ENCODE results near the gene NHERF2. TPM values are rescaled to one million over a fixed set of nuclear protein-coding genes. Genes with fewer than 3 reads are reported as not detected.

The NHERF2 gene
- total and polyA plus RNA-seq, 3 donors from 2014 or later: 50.6 to 59.9 (median 54.1) TPM

DNA sequence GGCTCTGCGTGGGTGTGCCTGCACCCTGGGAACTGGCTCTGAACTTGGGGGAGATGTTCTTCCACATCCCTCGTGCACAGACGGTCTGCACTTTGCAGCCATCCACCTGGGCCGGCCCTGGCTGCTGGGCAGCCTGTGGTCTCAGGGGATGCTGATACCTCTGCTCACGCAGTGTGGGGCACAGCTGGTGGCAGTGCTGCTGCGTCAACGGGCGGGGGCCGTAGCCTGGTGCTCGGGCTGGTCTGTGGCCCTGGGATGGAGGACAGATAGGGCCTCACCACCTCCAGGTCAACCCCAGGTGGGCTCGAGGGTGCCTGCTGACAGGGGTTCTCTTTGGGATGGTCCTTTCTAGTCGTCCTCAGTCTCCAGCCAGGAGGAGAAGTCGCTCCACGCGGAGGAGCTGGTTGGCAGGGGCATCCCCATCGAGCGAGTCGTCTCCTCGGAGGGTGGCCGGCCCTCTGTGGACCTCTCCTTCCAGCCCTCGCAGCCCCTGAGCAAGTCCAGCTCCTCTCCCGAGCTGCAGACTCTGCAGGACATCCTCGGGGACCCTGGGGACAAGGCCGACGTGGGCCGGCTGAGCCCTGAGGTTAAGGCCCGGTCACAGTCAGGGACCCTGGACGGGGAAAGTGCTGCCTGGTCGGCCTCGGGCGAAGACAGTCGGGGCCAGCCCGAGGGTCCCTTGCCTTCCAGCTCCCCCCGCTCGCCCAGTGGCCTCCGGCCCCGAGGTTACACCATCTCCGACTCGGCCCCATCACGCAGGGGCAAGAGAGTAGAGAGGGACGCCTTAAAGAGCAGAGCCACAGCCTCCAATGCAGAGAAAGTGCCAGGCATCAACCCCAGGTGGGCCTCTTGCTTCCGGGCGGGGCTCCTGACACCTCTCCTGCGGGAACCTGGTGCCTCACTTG lies 57.4 kb downstream of the NHERF2 start:
- TF ChIP-seq POLR2A (IDR thresholded peaks at IDR 0.05) (no peak), CTCF (IDR thresholded peaks at IDR 0.05) (no peak)
- Histone ChIP-seq H3K9me3 (no peaks in the 10 kb centered on the region), H3K27ac (no peak overlapping the region), H3K27me3 (no peaks in the 10 kb centered on the region), H3K4me1 (peaks cover 12% of the 10 kb centered on the region), H3K4me3 (no peak overlapping the region), H3K36me3 (ENCODE audit: low read depth, missing control alignments) (no peaks in the 10 kb centered on the region)
- intact Hi-C loops (cut with DNase I; ENCODE audit: low total_unique reads): loop anchor here (10.0 kb wide), 1 partner anchor 59 kb away; the partner anchor contains the start of gene NHERF2
- no peak for DNase-seq
- 89 to 91% methylated on average over 13 to 43 of the region's 44 CpGs for WGBS, 2 donors

GRCh38 chr16:2084895-2085625 lies 58.4 kb downstream of the NHERF2 start:
- intact Hi-C loops (cut with DNase I; ENCODE audit: low total_unique reads): loop anchor here (10.0 kb wide), 1 partner anchor 60 kb away; the partner anchor contains the start of gene NHERF2
- no peak for TF ChIP-seq POLR2A (IDR thresholded peaks at IDR 0.05)
- no peak for TF ChIP-seq CTCF (IDR thresholded peaks at IDR 0.05)
- Histone ChIP-seq H3K27ac (no peak overlapping the region), H3K9me3 (no peaks in the 10 kb centered on the region), H3K4me1 (peaks cover 12% of the 10 kb centered on the region), H3K27me3 (no peaks in the 10 kb centered on the region), H3K4me3 (no peak overlapping the region), H3K36me3 (ENCODE audit: low read depth, missing control alignments) (no peaks in the 10 kb centered on the region)
- DNase-seq: no peak
- 89 to 97% methylated on average over 11 to 27 of the region's 29 CpGs for WGBS, 2 donors

- DNase-seq: no peak
- Histone ChIP-seq H3K4me3 (no peak overlapping the region), H3K27me3 (no peaks in the 10 kb centered on the region), H3K36me3 (ENCODE audit: low read depth, missing control alignments) (no peaks in the 10 kb centered on the region), H3K4me1 (peaks cover 12% of the 10 kb centered on the region), H3K9me3 (no peaks in the 10 kb centered on the region), H3K27ac (no peak overlapping the region)
- WGBS, 2 donors: 53 to 73% methylated on average over 7 to 14 of the region's 14 CpGs
- TF ChIP-seq CTCF (IDR thresholded peaks at IDR 0.05): no peak
- no peak for TF ChIP-seq POLR2A (IDR thresholded peaks at IDR 0.05)
- intact Hi-C loops (cut with DNase I; ENCODE audit: low total_unique reads): loop anchor here (10.0 kb wide), 1 partner anchor 61 kb away; the partner anchor contains the start of gene NHERF2
Observed at GRCh38 chr16:2085669-2086068, 59.0 kb downstream of the NHERF2 start.

- no peaks in the 10 kb centered on the region for H3K36me3 ChIP-seq (ENCODE audit: low read depth, missing control alignments)
- no peak for DNase-seq
- WGBS, 2 donors: 89 to 93% methylated on average over 10 to 22 of the region's 27 CpGs
- H3K4me1 ChIP-seq: peaks cover 11% of the 10 kb centered on the region
- no peaks in the 10 kb centered on the region for H3K9me3 ChIP-seq
- no peaks in the 10 kb centered on the region for H3K27me3 ChIP-seq
- intact Hi-C loops (cut with DNase I; ENCODE audit: low total_unique reads): loop anchor here (10.0 kb wide), 1 partner anchor 61 kb away; the partner anchor contains the start of gene NHERF2
- no peak overlapping the region for H3K27ac ChIP-seq
- no peak for TF ChIP-seq CTCF (IDR thresholded peaks at IDR 0.05)
- no peak for TF ChIP-seq POLR2A (IDR thresholded peaks at IDR 0.05)
- no peak overlapping the region for H3K4me3 ChIP-seq
Observed at GRCh38 chr16:2086106-2086742, 59.5 kb downstream of the NHERF2 start.
